LNCAP (cell line): ENCODE results near the gene AGPAT1.

Experiments used
- CTCF ChIP-seq: fragments of 450-650 bp; IDR thresholded peaks from 2 replicates; pipeline ENCODE4 v1.5.1; 2017; ENCODE audit warnings: mild to moderate bottlenecking

The AGPAT1 gene

GRCh38 chr6:32190911-32191677 lies 15.2 kb upstream of the AGPAT1 start:
- no peak for TF ChIP-seq CTCF

GRCh38 chr6:32190054-32190851 lies 14.4 kb upstream of the AGPAT1 start, which contains the start of gene PBX2:
TSS of gene PBX2 (minus strand) at chr6:32190202. CDS start at chr6:32189915, 287 bp downstream.
- TF ChIP-seq CTCF: no peak

- TF ChIP-seq CTCF: no peak
These were observed 13.8 kb upstream of the AGPAT1 start for GRCh38 chr6:32189742-32190053.

GRCh38 chr6:32189069-32189741 lies 13.3 kb upstream of the AGPAT1 start:
- TF ChIP-seq CTCF: no peak

GRCh38 chr6:32188381-32189068 lies 12.6 kb upstream of the AGPAT1 start:
- TF ChIP-seq CTCF: no peak

- TF ChIP-seq CTCF: no peak
These were observed 11.3 kb upstream of the AGPAT1 start for GRCh38 chr6:32187009-32187709.
